Activated gamma-delta T cell (primary cell): ENCODE data around the gene FAM83C.

Experiments
- DNase-seq: peaks from one replicate; lab custom pipeline; 2025; lab: John Stamatoyannopoulos, UW

Gene FAM83C

DNA sequence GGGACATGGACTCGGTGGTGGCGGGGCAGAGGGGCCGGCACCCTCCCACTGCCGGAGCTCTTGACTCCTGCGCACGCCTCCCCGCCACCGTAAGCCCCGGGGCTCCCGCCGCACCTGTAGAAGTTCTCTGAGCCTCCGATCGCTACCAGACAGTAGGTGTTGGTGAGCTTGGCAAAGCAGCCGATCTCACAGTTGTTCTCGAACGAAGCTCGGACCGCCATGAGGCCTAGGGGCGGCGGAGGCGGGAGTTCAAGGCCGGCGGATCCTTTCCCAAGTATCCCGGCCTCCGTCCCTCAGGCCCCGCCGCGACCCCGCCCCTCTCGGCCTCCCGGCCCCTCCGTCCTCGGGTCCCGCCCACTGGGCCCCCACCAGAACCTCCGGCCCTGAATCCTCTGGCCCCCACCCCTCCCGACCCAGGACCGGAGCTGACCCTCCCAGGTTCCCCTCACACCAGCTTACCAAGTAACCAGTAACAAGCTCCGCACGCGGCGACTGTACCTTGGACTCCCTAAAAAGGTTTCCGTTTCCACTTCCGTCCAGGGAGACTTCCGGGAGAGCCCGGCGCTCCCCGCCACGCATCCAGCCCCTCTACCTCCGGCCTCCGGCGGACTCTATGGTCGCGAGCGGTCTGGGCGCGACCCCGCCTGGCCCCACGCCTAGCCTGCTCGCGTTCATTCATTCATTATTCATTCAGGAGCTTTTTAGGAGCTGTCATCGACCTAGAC is 7.8 kb downstream of the FAM83C start, which contains the start of gene EIF6:
EIF6 (minus strand) TSS at position 506 of the 725 bp plus-strand sequence; CDS start at position 221, 285 bp downstream.
- DNase-seq, result peak; percentile 38

DNA sequence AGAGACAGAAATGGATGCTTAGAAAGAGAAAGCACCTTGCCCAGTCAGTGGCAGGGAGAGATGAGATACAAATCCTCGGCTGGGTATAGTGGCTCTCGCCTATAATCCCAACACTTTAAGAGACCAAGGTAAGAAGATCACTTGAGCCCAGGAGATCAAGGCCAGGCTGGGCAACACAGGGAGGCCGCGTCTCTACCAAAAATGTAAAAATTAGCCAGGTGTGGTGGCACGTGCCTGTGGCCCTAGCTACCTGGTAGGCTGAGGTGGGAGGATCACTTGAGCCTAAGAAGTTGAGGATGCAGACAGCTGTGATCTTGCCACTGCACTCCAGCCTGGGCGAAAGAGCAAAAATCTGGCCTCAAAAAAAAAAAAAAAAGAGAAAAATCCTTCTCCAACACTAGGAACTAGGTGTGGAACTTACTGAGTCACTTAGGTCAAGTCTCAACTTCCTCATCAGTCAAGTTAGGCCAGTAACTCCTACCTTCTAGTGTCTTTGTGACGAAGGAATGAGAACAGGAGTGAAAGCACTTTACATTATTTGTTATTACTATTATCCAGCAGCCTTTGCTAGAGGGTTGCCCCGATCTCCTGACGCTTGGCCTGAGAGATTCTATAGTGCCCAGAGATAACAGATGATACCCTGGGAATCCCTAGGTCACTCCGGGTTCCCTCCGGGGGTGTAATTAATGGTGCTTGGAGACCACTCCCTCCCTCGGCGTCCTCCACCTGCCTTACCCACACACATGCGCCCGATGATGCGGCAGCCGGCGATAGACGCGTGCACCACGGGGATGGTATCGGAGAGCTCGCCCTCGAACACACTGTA is 8.6 kb downstream of the FAM83C start:
- DNase-seq, result no peak

DNA sequence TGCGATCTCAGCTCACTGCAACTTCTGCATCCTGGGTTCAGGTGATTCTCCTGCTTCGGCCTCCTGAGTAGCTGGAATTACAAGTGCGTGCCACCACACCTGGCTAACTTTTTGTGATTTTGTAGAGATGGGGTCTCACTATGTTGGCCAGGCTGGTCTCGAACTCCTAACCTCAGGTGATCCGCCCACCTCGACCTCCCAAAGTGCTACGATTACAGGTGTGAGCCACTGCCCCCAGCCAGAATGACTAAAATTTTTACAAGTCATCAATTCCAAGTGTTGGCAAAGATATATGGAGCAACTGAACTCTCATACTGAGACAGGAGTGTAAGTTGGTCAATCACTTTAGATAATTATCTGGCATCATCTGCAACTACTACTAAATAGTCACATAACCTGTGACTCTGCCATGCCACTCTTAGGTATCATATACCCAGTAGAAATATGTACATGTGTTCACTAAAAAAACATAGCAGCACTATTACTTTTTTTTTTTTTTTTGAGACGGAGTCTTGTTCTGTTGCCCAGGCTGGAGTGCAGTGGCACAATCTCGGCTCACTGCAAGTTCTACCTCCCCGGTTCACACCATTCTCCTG is 10.6 kb downstream of the FAM83C start:
- DNase-seq, result no peak

DNA sequence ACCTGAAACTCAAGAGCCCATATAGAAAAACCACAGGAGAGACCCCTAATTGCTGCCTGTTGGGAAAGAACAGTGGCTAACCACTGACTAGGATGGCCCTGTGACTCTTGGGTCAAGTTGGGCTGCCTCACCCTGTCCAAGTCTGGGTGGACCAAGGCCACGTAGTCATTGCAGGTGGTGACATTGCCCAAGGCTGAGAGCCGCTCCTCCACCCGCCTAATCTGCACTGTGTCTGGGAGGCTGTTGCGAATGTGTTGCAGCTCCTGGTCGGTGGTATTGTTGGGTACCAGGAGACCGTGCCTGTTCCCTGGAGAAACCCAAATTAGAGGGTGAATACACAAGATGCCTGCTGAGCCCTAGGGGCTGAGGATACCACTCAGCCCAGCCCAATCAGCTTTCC is 11.7 kb downstream of the FAM83C start:
- no peak for DNase-seq

DNA sequence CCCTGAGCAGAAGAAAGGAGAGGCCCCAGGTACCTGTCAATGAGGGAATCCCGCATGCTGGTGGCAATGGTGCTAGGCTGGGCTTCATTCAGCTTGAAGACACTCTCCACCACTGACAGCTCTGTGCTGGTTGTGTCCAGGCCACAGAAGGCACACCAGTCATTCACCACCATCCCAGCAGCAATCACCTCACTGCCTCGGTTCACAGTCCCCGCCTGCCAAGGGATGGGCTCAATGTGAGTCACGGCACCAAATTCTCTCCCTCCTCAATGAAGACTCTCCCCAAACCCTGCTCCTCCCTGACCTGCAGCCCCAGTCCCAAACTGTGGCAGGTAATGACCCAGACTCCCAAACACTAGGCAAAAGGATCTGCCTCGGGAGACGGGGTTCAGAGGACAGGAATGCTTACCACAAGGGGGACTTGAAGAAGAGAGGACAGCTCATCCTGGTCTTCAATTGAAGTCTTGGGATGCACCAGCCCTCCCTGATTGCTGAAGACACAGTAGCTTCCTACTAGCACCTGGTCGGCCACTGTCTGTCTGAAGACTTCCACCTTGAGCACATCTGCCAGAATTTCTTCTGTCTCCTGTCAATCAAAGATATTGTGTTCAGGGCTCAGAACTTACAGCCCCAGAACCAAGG is 12.6 kb downstream of the FAM83C start:
- no peak for DNase-seq

DNA sequence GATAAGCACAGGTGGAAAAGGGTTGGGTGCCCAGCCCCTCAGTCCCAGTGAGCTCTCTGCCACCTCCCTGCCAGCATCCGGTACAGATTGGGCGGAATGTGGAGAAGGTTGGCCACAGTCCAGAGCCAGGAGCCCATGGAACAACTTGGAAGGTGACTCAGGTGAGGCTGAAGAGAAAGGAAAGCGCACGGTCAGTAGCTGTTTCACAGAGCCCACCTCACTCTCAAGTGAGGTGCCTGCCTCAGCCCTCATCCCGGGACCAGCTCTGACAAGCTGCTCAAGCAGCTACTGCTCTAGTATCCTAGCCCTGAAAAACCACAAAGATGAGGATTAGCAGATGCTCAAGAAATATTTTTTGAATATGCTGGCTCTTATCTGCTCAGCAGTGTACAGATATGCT is 13.2 kb downstream of the FAM83C start:
- no peak for DNase-seq

DNA sequence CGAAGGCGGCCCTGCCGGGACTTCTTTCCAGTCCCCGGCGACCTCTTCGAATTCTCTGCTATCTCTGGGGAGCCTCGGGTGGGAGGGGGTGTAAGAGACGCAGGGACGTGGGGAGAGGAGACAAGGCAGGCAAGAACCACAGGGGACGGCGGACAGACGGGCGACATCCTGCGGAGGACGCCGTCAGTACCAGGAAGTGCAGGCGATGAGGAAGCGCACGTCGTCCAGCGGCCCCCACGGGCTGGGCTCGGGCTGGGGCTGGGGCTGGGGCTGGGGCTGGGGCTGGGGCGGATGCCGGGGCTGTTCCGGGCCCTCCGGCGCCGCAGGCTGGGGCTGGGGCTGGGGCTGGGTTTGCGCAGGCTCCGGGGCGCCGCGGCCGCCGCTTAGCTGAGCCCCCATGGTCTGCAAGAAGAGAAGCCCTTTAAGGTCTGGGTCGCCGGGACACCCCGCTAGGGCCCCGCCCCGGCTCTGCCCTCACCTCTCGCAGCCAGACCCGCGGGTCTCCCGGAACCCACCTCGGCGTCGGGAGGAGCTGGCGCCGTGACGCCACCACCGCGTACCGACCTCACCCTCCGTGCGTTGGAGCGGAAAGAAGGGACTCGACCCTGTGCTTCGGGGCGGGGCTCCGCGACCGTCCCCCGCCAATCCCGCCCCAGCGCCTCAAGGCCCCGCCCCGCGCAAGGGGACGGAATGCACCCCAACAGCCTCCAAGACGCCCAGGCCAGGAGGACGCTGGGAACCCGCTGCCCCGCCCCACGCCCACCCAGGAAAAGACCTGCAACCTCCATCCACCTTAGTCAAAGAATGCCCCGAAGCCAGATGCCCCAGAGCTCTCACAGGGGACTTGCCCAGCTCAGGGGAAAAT is 14.5 kb downstream of the FAM83C start, which contains the start of gene MMP24OS:
MMP24OS (minus strand) TSS at position 592 of the 865 bp plus-strand sequence; CDS start at position 399, 193 bp downstream.
- DNase-seq, result peak; percentile 85

DNA sequence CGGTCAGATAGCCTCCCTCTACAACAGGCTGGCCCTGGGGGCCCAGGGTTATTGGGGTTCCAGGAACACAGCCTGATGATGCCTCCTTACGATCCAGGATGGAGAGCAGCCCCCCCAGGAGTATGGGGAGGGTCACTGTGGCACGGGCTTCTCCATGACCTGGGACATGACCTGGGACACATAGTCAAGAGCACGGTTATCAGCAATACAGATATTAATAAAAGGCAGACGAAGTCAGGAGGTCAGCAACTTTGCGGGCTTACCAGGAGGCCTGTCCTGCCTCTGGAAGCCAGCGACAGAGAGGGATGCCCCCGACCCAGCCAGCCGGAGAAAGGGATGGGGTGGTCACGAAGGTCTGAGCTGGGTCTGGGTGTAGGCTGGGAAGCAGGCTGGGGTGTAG is 15.1 kb downstream of the FAM83C start:
- DNase-seq, result no peak

DNA sequence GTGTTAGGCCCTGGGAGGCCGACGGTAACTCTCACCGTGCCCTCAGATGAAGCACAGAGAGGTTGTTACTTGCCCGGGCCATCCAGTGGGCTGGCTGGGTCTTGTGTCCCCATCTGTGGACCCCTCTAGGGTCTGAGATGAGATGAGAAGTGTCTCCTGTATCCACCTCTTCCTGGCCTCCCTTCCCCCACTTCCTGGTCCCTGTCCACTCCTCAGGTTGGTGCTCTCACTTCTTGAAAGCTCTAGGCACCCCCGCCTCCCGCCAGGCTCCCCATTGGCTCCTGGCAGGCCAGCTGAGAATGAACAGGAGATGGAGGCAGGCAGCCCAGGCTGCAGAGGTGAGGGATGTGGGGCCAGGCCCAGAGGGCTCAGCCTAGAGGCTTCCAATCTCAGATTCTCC is 15.8 kb downstream of the FAM83C start:
- DNase-seq, result no peak

DNA sequence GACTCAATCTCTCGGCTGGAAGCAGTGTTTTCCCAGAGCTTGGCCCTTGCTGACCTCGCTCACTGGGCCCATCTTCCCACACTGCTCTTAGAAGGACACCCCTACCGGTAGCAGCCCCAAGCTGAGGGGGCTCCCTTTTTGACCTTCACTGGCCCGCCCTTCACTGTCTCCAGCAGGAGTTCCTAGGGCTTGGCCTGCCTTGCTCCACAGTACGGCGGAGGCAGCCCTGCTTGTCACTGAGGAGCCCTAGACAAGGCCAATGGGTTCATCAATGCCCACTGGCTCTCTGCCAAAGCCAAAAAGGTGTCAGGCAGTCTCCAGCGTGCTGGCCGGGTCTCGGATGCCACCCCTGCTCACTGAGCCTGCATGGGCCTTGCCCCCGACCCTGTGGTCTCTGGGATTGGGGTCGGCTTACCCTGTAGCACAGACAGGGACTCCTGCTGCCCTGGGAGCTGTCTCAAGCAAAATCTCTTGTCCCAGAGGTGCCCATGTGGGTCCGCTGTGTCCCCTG is 16.4 kb downstream of the FAM83C start:
- DNase-seq, result no peak

DNA sequence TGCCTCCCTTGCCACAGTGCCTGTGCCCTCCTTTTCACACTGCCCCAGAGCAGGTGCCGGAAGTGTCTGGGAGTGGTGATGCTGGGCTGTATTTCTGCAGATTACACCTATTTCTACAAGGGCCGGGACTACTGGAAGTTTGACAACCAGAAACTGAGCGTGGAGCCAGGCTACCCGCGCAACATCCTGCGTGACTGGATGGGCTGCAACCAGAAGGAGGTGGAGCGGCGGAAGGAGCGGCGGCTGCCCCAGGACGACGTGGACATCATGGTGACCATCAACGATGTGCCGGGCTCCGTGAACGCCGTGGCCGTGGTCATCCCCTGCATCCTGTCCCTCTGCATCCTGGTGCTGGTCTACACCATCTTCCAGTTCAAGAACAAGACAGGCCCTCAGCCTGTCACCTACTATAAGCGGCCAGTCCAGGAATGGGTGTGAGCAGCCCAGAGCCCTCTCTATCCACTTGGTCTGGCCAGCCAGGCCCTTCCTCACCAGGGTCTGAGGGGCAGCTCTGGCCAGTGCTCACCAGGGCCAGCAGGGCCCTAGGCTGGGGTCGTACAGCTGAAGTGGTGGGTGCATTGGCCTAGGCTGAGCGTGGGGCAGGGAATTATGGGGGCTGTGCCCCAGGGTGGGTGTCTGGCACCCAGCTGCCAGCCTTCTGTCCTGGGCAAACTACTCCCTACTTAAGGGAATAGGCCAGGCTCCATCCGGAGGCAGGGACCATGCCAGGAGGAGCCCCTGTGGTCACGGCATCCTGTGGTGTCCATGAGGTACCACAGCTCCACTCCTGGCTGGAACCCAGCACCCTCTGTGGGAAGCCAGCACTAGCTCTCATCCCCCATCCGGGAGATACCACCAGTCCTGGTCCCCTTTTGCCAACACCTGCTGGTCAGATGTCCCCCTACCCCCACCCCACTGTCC is 17.8 kb downstream of the FAM83C start:
- DNase-seq, result no peak

DNA sequence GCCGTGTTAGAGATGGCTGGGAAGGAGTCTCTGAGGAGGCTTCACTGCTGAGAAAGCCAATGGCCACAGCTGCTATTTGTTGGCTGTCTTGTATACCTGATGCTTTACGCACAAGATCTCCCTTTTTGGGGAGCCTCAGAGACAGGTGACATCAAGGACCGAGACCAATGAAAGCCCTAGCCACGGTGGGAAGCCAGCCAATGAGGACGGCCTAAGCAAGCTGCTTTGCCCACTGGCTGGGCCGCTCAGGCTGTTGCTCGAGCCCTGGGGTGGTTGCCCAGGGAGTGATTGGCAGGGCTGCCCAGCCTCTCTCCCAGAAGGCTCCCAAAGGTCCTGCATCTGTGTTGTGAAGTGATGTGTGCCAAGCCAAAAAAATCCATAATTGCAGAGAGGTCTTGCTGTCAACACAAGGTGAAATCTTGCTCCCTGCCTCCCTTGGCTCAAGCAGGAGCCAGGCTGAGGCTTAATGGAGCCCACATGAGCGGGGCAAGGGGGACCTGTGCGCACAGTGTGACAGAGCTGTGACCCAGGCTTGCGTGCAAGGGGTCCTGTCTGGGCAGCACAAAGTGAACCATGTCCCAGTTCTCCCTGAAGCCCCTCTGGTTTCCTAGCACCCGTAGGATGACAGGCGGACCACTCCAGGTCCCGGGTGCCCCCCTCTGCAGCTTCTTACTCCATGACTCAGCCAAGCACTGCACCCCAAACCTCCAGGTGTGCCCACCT is 18.6 kb downstream of the FAM83C start:
- no peak for DNase-seq

DNA sequence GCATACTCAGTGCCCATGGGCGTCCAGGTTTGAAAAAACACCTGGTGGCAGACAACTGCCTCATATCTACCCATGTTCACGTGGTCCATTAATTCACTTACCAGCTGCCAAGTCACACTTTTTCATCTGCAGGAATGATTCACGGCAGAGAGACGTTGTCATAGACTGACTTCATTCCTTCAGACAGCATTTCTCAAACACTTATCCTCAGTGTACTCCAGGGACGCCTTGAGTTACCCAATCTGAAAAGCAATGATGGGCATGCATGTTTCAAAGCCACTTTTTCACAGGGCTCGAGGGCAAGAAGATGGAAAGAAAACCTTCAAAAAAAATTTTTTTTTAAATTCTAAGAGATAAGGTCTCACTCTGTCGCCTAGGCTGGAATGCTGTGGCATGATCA is 20.3 kb downstream of the FAM83C start:
- no peak for DNase-seq

DNA sequence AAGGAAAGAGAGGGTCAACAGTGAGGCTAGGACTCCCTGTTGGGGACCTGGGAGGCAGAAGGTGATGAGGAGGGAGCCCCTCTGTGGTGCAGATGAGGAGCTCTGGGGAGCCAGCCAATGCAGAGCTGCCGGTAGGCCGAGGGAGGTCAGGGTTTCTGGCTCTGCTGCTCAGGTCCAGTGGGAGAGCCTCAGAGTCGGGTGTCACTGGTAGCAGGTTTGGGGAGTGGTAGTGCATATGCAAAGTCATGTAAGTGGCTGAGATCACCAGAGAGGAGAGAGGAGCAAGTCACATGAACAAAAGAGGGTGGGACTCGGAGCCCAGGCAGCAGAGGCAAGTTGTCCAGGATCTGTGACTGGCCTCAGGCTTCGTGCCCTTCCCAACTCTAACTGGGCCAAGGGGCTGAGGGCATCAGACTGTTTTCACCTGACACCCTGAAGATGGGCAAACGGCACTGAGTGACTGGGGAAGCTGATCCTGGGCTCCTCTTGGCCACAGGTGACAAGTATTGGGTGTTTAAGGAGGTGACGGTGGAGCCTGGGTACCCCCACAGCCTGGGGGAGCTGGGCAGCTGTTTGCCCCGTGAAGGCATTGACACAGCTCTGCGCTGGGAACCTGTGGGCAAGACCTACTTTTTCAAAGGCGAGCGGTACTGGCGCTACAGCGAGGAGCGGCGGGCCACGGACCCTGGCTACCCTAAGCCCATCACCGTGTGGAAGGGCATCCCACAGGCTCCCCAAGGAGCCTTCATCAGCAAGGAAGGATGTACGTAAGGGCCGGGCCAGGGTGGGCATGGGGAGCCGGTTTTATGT is 20.9 kb downstream of the FAM83C start:
- DNase-seq, result no peak

DNA sequence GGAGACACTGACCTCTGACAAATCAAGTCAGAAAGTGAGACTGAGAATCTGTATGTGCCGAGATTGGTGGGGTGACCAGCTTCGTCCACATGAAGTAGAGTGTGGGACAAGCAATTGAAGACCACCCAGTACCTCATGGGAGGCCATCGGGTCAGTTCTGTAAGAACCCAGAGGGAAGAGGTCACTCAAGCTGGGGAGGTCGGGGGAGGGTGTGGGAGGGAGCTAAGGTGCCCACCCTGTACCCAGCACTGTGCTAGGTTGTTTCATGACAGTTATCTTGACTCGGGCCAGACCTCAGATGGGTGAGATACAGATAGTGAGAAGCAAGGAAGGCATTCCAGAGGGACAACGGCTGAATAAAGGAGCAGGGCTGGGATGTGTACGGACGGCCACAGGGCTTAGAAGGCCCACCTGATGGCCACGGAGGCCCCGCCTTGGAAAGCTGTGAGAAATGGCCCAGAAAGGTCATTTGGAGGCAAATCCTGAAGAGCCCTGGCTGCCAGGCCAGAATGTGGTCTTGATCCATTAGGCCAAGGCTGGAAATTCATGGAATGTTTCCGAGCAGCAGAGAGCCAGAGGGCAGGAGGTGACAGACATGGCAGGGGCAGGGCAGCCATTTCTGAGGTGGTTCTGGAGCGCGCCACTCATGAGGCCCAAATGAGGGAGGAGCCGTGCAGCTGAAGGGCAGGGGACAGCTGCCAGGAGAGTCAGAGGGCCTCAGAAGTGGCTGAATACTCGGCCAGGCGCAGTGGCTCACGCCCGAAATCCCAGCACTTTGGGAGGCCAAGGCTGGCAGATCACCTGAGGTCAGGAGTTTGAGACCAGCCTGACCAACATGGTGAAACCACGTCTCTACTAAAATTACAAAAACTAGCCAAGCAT is 22.0 kb downstream of the FAM83C start:
- DNase-seq, result no peak

DNA sequence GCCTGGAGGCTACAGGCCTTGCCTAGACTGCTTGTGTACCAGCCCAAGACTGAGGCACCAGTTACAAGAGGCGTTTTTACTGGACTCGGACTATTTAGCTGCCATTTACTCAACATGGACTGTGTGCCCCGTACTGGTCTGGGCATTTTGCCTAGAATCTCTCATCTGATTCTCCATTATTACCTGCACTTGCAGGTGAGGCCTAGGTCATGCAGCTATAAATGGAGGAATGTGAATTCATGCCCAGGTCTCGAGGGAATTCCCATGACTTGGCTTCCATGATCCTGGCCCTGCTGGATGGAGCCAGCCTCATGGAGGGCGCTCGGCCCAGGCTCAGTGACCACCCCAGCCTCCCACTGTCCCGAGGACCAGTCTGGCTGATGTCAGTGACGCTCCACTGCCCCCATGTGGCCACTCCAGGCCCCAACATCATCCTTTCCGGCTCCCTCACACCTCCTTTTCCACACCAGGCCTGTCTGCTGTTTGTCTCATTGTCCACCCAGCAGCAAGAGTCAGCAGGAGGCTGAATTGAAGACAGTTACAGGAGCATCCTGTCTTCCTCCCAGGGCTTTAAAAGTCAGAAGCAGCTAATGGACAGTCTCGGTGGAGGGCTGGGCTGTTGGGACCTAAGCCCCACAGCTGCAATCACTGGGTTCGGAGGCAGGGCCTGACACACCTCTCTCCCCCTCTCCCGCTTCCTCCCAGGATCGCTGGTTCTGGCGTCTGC is 23.0 kb downstream of the FAM83C start:
- DNase-seq, result no peak

DNA sequence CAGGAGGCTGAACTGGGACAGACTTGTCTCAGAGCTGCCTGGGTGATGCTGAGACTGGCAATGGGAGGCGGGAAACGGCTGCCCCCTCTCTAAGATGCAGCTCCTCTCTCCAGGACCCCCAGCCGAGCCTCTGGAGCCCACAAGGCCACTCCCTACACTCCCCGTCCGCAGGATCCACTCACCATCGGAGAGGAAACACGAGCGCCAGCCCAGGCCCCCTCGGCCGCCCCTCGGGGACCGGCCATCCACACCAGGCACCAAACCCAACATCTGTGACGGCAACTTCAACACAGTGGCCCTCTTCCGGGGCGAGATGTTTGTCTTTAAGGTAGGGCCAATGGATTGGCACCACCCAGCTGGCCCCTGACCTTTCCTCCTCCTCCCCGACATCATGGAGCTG is 25.1 kb downstream of the FAM83C start:
- no peak for DNase-seq
